ENCODE measurements around the gene GAS7.

Gene GAS7

GRCh38 chr17:9908649-9909042 is 289.8 kb downstream of the GAS7 start:
- DNase-seq (ENCODE audit: low read depth) = no peak

GRCh38 chr17:9907883-9908648 is 290.3 kb downstream of the GAS7 start:
- no peak for DNase-seq (ENCODE audit: low read depth)
- H3K4me3 ChIP-seq (ENCODE audit: low read length) = no peak overlapping the region
- TF ChIP-seq CTCF (IDR thresholded peaks at IDR 0.05; ENCODE audit: insufficient read depth, low read depth, low read length, missing control alignments) = no peak

More at GRCh38 chr17:9908649-9909042, 289.8 kb downstream of the GAS7 start:
- TF ChIP-seq CTCF (IDR thresholded peaks at IDR 0.05; ENCODE audit: insufficient read depth, low read depth, low read length, missing control alignments) = no peak
- no peak overlapping the region for H3K4me3 ChIP-seq (ENCODE audit: low read length)

GRCh38 chr17:9907131-9907530 is 291.3 kb downstream of the GAS7 start:
- DNase-seq (ENCODE audit: low read depth) = no peak
- H3K4me3 ChIP-seq (ENCODE audit: low read length) = no peak overlapping the region
- TF ChIP-seq CTCF (IDR thresholded peaks at IDR 0.05; ENCODE audit: insufficient read depth, low read depth, low read length, missing control alignments) = no peak

- no peak overlapping the region for H3K4me3 ChIP-seq (ENCODE audit: low read length)
- no peak for TF ChIP-seq CTCF (IDR thresholded peaks at IDR 0.05; ENCODE audit: insufficient read depth, low read depth, low read length, missing control alignments)
- DNase-seq (ENCODE audit: low read depth) = no peak
These were observed 291.8 kb downstream of the GAS7 start for GRCh38 chr17:9906616-9907015.

GRCh38 chr17:9905902-9906301 is 292.5 kb downstream of the GAS7 start:
- no peak overlapping the region for H3K4me3 ChIP-seq (ENCODE audit: low read length)
- TF ChIP-seq CTCF (IDR thresholded peaks at IDR 0.05; ENCODE audit: insufficient read depth, low read depth, low read length, missing control alignments) = no peak
- DNase-seq (ENCODE audit: low read depth) = no peak

GRCh38 chr17:9905078-9905415 is 293.4 kb downstream of the GAS7 start, which contains the start of gene RCVRN:
RCVRN (minus strand) TSS chr17:9905271; CDS start chr17:9905180, 91 bp downstream.
- H3K4me3 ChIP-seq (ENCODE audit: low read length) = no peak within 1 kb of the TSS
- DNase-seq (ENCODE audit: low read depth) = no peak
- TF ChIP-seq CTCF (IDR thresholded peaks at IDR 0.05; ENCODE audit: insufficient read depth, low read depth, low read length, missing control alignments) = no peak
